Superior temporal gyrus (tissue), 1 donor: Measurements from ENCODE around the gene BLOC1S1.
"Not testable (repeated sequence)": the region's sequence is repeated elsewhere in the genome, so short reads cannot be mapped to it uniquely, and the experiment has no call there.

Experiments
- DNase-seq: peaks from one replicate; pipeline ENCODE4 v3.0.0-alpha.2; 2016; ENCODE audit errors: extremely low spot score

BLOC1S1 gene

DNA sequence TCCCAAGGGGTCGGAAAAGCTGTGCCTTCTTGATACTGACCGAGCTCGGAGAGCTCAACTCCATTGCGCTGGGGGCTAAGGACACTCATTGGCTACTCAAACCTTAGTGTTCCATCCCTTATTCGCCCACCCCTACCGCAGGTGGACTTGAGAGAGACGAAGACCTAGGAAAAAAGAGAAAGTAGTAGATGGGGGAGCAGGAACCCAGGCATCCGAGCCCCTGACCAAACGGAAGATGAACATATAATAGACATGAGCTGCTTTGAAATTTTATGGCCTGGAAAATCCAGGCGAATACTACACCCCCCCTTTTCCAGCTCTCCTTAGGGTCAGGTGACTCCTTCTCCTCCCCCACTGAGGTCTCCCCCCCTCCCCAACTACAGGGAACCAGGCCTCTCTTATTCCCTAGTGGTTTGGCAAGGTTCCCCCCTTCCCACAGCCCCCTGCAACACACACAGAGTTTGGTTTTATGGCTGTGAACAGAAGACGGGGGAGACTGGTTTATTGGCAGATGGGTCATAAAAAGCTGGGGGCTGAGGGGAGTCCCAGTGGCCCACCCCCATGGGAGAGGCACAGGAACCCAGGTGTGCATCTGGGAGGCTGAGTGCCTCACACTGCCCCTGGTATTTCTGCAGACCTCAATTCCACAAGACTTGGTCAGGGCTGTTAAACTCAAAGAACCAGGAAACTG is 28.6 kb downstream of the BLOC1S1 start:
- no peak for DNase-seq

- no peak for DNase-seq
Measured at GRCh38 chr12:55745361-55746173, 29.7 kb downstream of the BLOC1S1 start.

- no peak for DNase-seq
Measured at GRCh38 chr12:55746174-55746912, 30.5 kb downstream of the BLOC1S1 start.

- no peak for DNase-seq
Measured at GRCh38 chr12:55746913-55747231, 31.0 kb downstream of the BLOC1S1 start.

GRCh38 chr12:55748230-55748993 is 32.6 kb downstream of the BLOC1S1 start:
- no peak for DNase-seq

GRCh38 chr12:55755246-55755645 is 39.4 kb downstream of the BLOC1S1 start:
- no peak for DNase-seq

GRCh38 chr12:55757701-55758100 is 41.9 kb downstream of the BLOC1S1 start:
- no peak for DNase-seq

DNA sequence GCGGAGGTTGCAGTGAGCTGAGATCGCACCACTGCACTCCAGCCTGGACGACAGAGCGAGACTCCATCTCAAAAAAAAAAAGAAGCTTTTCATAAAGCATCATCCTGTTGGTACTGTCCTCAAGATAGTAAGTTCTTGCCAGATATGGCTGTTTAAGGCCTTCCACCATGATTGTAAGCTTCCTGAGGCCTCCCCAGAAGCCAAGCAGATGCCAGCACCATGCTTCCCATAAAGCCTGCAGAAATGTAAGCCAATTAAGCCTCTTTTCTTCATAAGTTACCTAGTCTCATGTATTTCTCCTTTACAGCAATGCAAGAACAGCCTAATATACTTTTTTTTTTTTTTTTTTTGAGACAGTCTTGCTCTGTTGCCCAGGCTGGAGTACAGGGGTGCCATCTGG is 42.7 kb downstream of the BLOC1S1 start:
- not testable (repeated sequence) for DNase-seq

DNA sequence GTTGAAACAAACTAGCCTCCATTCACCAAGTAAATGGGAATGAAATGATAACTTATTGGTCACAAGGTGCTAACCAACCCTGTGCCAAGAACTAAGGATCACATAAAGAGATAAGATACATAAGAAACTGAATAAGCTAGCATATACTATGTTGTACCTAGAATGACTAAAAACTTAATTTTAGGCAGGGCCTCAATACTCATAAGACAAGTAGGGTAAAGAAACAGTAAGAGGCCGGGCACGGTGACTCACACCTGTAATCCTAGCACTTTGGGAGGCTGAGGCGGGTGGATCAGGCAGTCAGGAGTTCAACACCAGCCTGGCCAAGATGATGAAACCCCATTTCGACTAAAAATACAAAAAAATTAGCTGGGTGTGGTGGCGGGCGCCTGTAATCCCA is 44.8 kb downstream of the BLOC1S1 start:
- DNase-seq, result no peak

DNA sequence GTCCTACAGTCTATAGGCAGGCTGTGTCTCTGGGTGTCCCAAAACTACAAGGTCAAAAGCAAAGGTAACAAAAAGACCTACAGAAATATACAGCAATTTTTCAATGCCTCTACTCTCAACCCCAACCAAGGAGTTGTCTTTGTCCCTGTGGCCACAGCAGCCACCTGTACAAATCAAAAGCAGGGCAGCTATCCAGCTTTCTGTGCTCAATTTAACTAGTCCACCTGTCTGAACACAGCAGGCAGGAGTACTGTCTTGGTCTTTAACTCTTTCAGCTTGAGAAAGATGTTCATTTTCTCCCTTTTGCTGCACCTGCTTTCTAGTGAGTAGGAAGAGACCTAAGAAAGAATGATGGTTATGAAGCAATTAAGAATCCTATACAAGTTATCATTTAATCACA is 46.8 kb downstream of the BLOC1S1 start:
- no peak for DNase-seq

DNA sequence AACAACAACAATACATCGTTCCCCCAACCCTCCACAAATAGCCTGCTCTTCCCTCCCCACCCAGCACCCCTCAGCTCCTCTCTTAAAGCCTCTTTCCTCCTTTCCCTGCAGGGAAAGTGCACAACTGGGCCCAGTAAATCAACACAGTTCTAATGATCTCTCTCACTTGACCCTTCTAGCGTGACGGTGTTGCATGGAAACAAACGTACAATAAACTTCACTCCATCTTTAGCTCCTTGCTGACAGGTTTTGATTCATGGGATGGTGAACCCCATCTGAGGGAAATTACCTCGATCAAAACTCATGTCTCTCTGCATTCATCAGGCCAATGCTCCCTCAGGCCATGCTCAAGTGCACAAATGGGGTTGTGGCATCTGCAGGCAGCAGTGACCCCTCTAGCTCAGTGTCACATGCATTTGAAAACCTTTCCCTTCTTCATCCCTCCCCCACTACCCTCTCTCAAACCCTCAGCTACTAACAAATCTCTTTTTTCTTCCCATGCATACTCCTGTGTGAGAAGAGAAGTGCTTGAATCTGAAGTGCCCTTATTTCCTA is 50.0 kb downstream of the BLOC1S1 start:
- DNase-seq, result no peak

GRCh38 chr12:55767156-55767555 is 51.3 kb downstream of the BLOC1S1 start:
- no peak for DNase-seq
